IMR-90 (cell line): ENCODE measurements around the gene DDX54.

ENCODE experiments used
- CTCF ChIP-seq: conservative IDR thresholded peaks from 2 replicates; pipeline ENCODE4 v1.5.1; 2012; ENCODE audit warnings: mild to moderate bottlenecking, low read depth, low read length, improper control_type of control experiment
- USF2 ChIP-seq: fragments of 150-350 bp; IDR thresholded peaks from 2 replicates; pipeline ENCODE4 v1.6.1; 2017; ENCODE audit warnings: mild to moderate bottlenecking, antibody characterized with exemption, low read length, low read depth

DNA sequence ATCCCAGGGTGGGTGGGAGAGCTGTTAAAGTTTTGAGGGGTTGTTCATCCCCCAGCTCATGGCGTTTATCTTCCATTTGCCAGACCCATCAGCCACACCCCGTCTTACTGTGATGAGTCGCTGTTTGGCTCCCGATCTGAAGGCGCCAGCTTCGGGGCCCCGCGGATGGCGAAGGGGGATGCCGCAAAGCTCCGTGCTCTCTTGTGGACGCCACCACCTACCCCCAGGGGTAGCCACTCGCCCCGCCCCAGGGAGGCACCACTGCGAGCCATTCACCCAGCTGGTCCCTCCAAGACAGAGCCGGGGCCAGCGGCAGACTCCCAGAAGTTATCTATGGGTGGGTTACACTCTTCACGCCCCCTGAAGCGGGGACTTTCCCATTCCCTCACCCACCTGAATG lies 5.9 kb upstream of the DDX54 start:
- TF ChIP-seq USF2 (no peak), CTCF (no peak)
